ENCODE data around the gene CHID1.

Gene CHID1

DNA sequence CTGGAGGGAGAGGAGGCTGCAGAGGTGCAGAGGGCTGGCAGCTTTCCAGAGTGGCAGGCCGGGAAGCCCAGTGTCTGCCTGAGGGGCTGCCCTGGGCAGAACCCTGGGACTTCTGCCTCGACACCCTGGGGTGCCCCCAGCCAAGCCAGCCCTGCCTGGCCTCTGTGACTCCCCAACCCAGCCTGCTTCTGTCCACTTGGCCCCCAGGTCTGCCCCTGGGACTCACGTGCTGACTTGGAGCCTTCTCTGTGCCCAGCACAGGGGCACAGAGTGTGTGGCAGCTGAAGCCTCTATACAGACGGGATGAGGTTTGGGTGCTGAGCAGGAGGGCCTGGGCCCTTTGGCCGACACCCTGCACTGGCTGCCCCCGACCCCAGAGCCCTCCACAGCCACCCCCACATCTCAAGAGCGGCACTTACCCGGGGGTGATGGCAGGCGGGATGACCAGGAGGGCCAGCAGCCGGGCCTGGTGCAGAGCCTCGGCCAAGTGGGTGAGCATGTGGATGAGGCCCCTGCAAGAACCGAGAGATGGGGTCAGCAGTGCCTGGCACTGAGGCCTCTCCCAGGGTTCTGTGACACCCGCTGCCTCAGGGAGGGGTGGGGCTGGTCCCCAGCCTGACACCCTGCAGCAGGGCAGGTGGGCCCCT, 17.5 kb downstream of the CHID1 start:
- TF ChIP-seq TAF1 (IDR thresholded peaks at IDR 0.05; ENCODE audit: borderline replicate concordance, low read depth, low read length) (no peak), POLR2A (IDR thresholded peaks at IDR 0.05; ENCODE audit: low read depth, low read length) (no peak), POLR2AphosphoS5 (IDR thresholded peaks at IDR 0.05; ENCODE audit: low read depth, low read length) (no peak)
- FAIRE-seq (no peak), DNase-seq (ENCODE audit: insufficient read length) (no peak)

DNA sequence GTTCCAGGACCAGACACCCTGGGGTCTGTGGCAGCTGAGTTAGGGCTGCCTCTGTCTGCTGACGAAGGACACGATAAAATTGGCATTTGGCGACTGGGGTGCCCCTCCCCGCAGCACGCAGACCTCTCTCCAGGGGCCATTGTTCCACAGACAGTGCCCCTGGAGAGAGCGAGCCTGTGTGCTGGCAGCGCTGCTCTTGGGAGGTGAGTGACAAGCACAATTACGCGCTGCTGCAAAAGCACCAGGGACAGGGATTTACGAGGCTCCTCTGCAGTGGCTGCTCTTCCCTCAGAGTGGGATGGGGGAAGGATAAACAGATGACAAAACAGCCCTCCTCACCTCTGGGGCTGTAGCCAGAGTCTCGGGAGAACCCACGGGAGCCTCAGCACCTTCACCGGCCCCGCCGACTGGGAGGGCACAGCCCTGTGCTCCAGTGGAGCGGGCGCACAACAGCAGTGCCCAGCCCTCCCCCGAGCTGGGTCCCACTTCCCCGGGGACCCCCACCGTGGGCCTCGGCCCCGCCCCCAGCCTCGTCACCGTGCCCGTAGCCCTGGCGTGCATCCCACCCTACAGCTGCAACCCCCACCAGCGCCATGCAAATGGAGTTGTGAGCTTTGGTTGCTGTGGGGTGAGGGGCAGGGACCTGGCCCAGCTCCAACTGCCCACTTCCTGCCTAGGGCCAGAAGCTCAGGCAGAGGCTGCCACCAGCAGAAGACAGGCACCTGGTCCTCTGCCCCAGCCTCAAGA, 19.6 kb downstream of the CHID1 start:
- FAIRE-seq (no peak), DNase-seq (ENCODE audit: insufficient read length) (no peak)
- TF ChIP-seq POLR2AphosphoS5 (IDR thresholded peaks at IDR 0.05; ENCODE audit: low read depth, low read length) (no peak), POLR2A (IDR thresholded peaks at IDR 0.05; ENCODE audit: low read depth, low read length) (no peak), TAF1 (IDR thresholded peaks at IDR 0.05; ENCODE audit: borderline replicate concordance, low read depth, low read length) (no peak)

DNA sequence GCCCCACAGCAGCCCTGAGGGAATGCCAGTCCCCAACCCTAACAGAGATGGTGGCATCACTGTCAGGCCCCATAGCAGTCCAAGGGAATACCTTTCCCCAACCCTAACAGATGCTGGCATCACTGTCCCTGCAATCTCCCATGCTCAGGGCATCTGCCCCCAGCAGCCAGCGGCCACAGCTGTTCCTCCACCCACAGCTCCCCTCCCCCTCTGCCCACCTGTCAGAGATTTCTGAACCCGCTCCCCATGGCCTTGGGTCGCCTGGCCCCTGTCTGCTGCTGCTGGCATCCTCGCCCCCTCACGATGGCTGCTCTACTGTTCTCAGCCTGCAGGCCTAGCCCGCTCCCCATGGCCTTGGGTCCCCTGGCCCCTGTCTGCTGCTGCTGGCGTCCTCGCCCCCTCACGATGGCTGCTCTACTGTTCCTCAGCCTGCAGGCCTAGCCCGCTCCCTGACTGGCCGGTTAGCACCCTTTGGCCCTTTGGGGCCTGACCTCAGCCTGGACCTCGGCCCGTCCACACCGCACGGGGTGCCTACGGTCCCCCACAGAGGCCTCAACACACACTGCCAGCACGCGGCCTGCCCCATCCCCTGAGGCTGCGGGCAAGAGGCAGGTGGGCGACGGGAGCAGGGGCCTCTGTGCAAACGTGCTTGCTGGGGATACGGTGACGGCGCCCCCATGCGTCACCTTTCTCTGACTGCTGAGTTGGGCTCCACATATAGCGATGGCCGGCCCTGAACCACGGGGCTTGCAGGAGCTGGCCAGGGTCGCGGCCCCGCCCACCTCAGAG, 20.7 kb downstream of the CHID1 start:
- TF ChIP-seq POLR2AphosphoS5 (IDR thresholded peaks at IDR 0.05; ENCODE audit: low read depth, low read length) (no peak), POLR2A (IDR thresholded peaks at IDR 0.05; ENCODE audit: low read depth, low read length) (no peak), TAF1 (IDR thresholded peaks at IDR 0.05; ENCODE audit: borderline replicate concordance, low read depth, low read length) (no peak)
- FAIRE-seq (no peak), DNase-seq (ENCODE audit: insufficient read length) (no peak)

DNA sequence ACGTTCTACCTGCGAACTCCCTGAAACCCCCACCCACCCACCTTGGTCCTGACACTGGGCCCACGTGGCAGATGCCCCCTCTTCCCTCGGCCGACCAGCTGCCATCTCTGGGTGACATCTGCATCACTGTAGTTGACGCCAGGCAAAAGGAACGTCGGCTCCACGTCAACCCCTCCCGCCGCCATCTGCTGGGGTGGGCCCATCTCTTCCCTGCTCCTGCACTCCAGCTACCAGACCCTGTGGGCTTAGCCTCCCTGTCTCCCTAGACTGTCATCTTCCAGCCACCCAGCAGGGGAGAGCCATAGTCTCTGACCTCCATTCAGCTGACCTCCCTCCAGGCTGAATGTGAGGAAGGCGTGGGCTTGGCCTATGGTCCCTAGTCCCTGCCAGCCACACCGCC, 21.4 kb downstream of the CHID1 start:
- FAIRE-seq (no peak), DNase-seq (ENCODE audit: insufficient read length) (no peak)
- TF ChIP-seq POLR2AphosphoS5 (IDR thresholded peaks at IDR 0.05; ENCODE audit: low read depth, low read length) (no peak), TAF1 (IDR thresholded peaks at IDR 0.05; ENCODE audit: borderline replicate concordance, low read depth, low read length) (no peak), POLR2A (IDR thresholded peaks at IDR 0.05; ENCODE audit: low read depth, low read length) (no peak)

DNA sequence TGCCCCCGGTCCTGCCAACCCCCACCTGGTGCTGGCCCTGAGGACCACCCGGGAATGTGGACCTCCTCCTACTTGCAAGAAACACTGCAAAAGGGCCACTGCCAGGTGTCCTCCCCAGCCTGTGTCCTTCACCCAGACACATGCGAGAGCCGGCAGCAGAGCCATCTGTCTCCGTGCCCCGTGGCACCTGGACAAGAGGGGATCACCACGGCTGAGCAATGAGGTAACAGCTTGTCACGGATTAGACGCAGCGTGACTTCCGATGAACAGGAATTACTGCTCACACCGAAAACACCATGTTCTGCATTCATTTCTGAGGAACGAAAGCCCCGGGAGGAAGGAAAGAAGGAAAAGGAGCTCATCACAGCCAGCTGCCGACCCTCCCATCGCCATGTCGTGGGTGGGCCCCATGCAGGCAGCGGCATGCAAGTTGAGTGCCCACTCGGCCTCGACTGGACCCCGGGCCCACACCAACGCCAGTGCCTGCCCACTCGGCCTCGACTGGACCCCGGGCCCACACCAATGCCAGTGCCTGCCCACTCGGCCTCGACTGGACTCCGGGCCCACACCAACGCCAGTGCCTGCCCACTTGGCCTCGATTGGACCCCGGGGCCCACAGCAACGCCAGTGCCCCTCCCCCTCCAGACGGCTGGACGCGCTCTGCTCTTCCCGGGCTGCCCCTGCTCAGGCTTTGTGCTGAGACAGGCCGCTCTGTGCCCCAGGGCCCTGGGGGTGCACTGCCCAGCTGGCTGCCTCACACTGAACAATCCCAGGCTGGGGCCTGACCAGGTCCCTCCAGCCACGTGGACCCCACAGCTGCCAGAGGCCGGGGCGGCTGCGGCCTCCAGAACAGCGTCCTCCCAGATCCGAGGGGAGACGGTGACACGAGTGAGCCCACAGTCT, 22.0 kb downstream of the CHID1 start:
- no peak for TF ChIP-seq POLR2AphosphoS5 (IDR thresholded peaks at IDR 0.05; ENCODE audit: low read depth, low read length)
- DNase-seq (ENCODE audit: insufficient read length), result no peak

DNA sequence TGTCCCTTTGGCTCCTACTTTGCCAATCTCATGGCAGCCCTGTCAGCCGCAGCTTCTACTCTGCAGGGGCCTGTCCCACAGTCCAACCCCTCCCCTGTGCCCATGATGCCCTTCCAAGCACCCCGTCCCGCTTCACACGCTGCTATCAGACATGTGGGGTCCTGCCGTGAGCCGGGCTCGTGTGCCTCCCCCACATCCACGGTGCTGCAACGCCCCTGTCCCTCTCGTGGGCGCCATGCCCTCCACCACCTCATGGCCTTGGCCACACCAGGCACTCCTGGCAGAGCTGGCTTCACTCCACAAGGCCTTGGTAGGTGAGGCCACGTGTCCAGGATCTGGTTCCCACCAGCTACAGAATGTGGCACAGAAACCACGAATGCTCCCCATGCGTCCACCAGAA, 23.0 kb downstream of the CHID1 start:
- DNase-seq (ENCODE audit: insufficient read length) (no peak), FAIRE-seq (no peak)
- TF ChIP-seq POLR2A (IDR thresholded peaks at IDR 0.05; ENCODE audit: low read depth, low read length), result no peak
- no peak for TF ChIP-seq POLR2AphosphoS5 (IDR thresholded peaks at IDR 0.05; ENCODE audit: low read depth, low read length)

More for the DNA sequence above, 22.0 kb downstream of the CHID1 start:
- FAIRE-seq, result no peak

DNA sequence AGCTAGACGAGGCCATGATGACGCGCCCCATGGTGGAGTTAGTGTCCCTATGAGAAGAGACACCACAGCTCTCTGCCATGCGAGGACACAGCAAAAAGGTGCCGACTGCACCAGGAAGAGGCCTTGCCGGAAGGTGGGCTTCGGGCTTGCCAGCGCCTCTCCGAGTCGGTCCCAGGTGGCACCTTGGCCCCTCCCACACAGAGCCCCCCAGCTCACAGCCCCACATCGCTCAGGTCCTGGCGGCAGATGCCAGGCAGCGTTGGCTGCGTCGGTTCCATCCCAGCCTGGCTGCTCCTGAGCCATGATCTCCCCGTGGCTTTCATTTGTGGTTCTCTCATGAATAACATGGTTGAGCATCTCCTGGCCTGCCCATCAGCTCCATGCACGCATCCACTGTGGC, 24.0 kb downstream of the CHID1 start:
- FAIRE-seq, result no peak

DNA sequence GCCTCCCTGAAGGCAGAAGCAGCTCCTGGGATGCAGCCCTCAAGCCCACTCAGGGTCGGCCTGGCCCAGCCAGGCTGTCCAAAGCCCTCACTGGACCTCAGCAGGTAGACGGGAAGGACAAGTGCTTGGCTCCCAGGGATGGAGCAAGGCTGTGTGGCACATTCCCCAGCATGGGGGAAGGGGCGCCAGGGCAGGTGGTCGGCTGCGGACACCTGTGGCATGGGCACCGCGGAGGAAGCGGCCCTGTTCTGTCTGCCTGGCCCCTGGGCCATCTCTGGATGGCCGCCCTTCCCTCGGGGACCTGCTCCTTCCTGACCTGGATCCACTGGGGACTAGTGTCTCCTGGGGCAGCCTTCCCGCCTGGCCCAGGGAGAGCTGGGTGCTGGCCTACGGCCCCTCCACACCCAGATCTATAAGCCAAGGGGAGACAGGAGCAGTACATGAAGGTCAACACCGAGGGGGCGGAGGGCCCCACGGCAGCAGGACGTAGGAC, 26.0 kb downstream of the CHID1 start:
- TF ChIP-seq TAF1 (IDR thresholded peaks at IDR 0.05; ENCODE audit: borderline replicate concordance, low read depth, low read length) (no peak), POLR2AphosphoS5 (IDR thresholded peaks at IDR 0.05; ENCODE audit: low read depth, low read length) (no peak), POLR2A (IDR thresholded peaks at IDR 0.05; ENCODE audit: low read depth, low read length) (no peak)
- no peak for FAIRE-seq
- no peak for DNase-seq (ENCODE audit: insufficient read length)

More for the DNA sequence above, 24.0 kb downstream of the CHID1 start:
- TF ChIP-seq TAF1 (IDR thresholded peaks at IDR 0.05; ENCODE audit: borderline replicate concordance, low read depth, low read length) (no peak), POLR2AphosphoS5 (IDR thresholded peaks at IDR 0.05; ENCODE audit: low read depth, low read length) (no peak), POLR2A (IDR thresholded peaks at IDR 0.05; ENCODE audit: low read depth, low read length) (no peak)
- DNase-seq (ENCODE audit: insufficient read length), result no peak

DNA sequence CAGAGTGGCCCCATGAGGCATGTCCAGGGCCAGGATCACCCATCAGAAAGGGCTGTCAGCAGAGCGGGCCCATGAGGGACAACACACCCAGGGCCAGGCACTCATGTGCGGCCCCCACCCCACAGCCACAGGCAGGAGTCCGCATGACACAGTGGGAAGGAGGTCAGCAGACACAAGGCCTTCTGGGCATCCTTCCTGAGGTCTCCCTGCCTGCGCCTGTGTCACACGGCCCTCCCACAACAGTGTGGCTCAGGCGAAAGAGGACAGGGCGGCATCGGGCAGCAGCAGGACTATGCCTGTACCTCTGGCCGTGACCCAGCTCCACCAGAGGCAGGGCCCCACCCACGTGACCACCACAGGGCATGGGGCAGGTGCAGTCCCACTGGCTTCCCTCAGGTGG, 27.1 kb downstream of the CHID1 start:
- no peak for FAIRE-seq
- TF ChIP-seq POLR2A (IDR thresholded peaks at IDR 0.05; ENCODE audit: low read depth, low read length) (no peak), POLR2AphosphoS5 (IDR thresholded peaks at IDR 0.05; ENCODE audit: low read depth, low read length) (no peak), TAF1 (IDR thresholded peaks at IDR 0.05; ENCODE audit: borderline replicate concordance, low read depth, low read length) (no peak)
- no peak for DNase-seq (ENCODE audit: insufficient read length)

DNA sequence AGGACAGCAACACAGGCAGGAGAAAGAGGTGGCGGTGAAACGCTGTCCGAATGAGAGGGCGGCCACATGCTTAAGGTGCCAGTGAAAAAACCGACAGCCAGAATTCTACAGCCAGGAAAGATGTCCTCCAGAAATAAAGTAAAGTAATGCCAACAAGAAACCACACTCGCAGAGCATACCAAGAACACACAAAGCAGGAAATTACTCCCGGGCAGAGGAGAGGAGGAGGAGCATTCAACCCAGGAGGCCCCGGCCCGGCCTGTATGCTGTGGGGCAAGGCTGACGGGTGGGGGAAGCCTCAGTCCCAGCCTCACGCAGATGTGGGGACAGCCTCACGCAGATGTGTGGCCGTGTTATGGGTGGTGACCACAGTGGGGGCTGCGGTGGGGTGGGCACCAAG, 28.0 kb downstream of the CHID1 start:
- FAIRE-seq (no peak), DNase-seq (ENCODE audit: insufficient read length) (no peak)
- TF ChIP-seq POLR2A (IDR thresholded peaks at IDR 0.05; ENCODE audit: low read depth, low read length) (no peak), TAF1 (IDR thresholded peaks at IDR 0.05; ENCODE audit: borderline replicate concordance, low read depth, low read length) (no peak), POLR2AphosphoS5 (IDR thresholded peaks at IDR 0.05; ENCODE audit: low read depth, low read length) (no peak)

DNA sequence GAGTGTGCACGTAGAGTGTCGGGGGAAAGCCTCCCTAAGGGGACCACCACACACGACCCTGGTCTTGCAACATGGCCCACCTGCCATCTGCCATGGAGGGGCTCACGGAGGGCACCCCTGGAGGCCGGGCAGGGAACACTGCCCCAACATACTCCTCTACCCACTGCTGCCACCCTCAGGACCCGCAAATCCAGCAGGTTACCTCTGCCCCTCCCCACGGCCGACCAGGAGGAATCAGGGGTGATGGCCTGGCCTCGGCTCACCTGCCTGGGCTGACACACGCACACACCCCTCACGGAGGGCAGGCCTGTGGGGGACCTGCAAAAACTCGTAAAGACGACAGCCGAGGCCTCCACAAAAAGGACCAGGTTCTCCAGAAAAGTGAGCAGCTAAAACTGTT, 30.2 kb downstream of the CHID1 start:
- TF ChIP-seq TAF1 (IDR thresholded peaks at IDR 0.05; ENCODE audit: borderline replicate concordance, low read depth, low read length), result no peak
- no peak for TF ChIP-seq POLR2AphosphoS5 (IDR thresholded peaks at IDR 0.05; ENCODE audit: low read depth, low read length)
- TF ChIP-seq POLR2A (IDR thresholded peaks at IDR 0.05; ENCODE audit: low read depth, low read length), result no peak
- no peak for FAIRE-seq

More for the DNA sequence above, 30.2 kb downstream of the CHID1 start:
- DNase-seq (ENCODE audit: insufficient read length), result no peak

Measured in GM12892 (cell line).